Natural killer cell (primary cell): ENCODE measurements around the gene HOXD11. TPM values are rescaled to one million over a fixed set of nuclear protein-coding genes. Genes with fewer than 3 reads are reported as not detected.

ENCODE experiments used
- ATAC-seq, 3 donors: fragments of 150-1000 bp in 2 of 3; fragments of 200-7000 bp in 1 of 3; cut with Tn5 transposase; 1 replicate in 1 of 3; 2 replicates in 2 of 3; pipeline ENCODE4 v1.10.0; 2021; ENCODE audit warnings: mild to moderate bottlenecking in 2 of 3, moderate library complexity in 2 of 3
- DNase-seq, 2 donors: peaks; one replicate each; pipeline versions ENCODE4 v3.0.0 to v3.0.0-alpha.2; 2013 to 2021; ENCODE audit warnings: mixed read lengths in 1 of 2
- H3K27ac ChIP-seq: one replicate; pipeline ENCODE4 v1.5.1; 2013; ENCODE audit warnings: mild to moderate bottlenecking, low read length
- H3K27me3 ChIP-seq: one replicate; pipeline ENCODE4 v1.6.1; 2013; ENCODE audit warnings: low read length; ENCODE audit not compliant: control insufficient read depth, insufficient read depth
- H3K36me3 ChIP-seq: one replicate; pipeline ENCODE4 v1.6.1; 2013; ENCODE audit warnings: low read length; ENCODE audit not compliant: control insufficient read depth, insufficient read depth
- H3K4me1 ChIP-seq: one replicate; pipeline ENCODE4 v1.6.1; 2013; ENCODE audit warnings: low read length; ENCODE audit not compliant: control insufficient read depth, insufficient read depth
- H3K4me3 ChIP-seq: one replicate; pipeline ENCODE4 v1.5.1; 2013; ENCODE audit warnings: low read length
- H3K9me3 ChIP-seq: one replicate; pipeline ENCODE4 v1.6.1; 2013; ENCODE audit warnings: low read length; ENCODE audit not compliant: control insufficient read depth, insufficient read depth
- H3K27ac Mint-ChIP-seq, 2 donors: one replicate each; pipeline ENCODE4 v1.8.0; 2022; ENCODE audit warnings: mild to moderate bottlenecking in 2 of 2, mixed read lengths in 2 of 2, moderate library complexity in 1 of 2
- H3K27me3 Mint-ChIP-seq, 2 donors: one replicate each; pipeline ENCODE4 v1.8.0; 2022; ENCODE audit warnings: low read depth in 2 of 2, mixed read lengths in 2 of 2
- H3K36me3 Mint-ChIP-seq: one replicate; pipeline ENCODE4 v1.8.0; 2022; ENCODE audit warnings: mixed read lengths
- H3K4me1 Mint-ChIP-seq, 2 donors: one replicate each; pipeline ENCODE4 v1.8.0; 2022; ENCODE audit warnings: mixed read lengths in 2 of 2
- H3K4me3 Mint-ChIP-seq: one replicate; pipeline ENCODE4 v1.8.0; 2022; ENCODE audit warnings: mild to moderate bottlenecking, moderate library complexity, mixed read lengths
- H3K9me3 Mint-ChIP-seq, 2 donors: one replicate each; pipeline ENCODE4 v1.8.0; 2022; ENCODE audit warnings: mixed read lengths in 2 of 2
- CTCF ChIP-seq: fragments of 200-600 bp; IDR thresholded peaks from one replicate; pipeline ENCODE4 v1.8.0; 2022; ENCODE audit warnings: antibody characterized with exemption
- WGBS: methylation state at CpG from one replicate; pipeline ENCODE4 v1.1.7; 2013; ENCODE audit warnings: missing lambda C conversion rate; ENCODE audit not compliant: insufficient coverage; 5-methylcytosine and 5-hydroxymethylcytosine counted together
- intact Hi-C: fragments of 100-400 bp; cut with micrococcal nuclease; formaldehyde crosslinking; loops from one replicate; pipeline ENCODE4 v1.14.2; 2022
- total RNA-seq, 4 donors: library from RNA; stranded (reverse); fragments of 120-200 nt in 1 of 4; gene quantifications; one replicate each; pipeline versions ENCODE4 v1.2.3 to v1.2.4, GENCODE V29; 2013 to 2022

Gene HOXD11
- total RNA-seq, 3 donors from 2014 or later (not counting 1 experiment from before 2014, with no cell fraction given) = not detected

- Mint-ChIP-seq H3K4me3 (no peak overlapping the region), H3K4me1 (no peaks in the 10 kb centered on the region), H3K27ac (no peak overlapping the region), H3K27me3 (peaks cover 46 to 59% of the 10 kb centered on the region in 2 donors), H3K36me3 (no peaks in the 10 kb centered on the region), H3K9me3 (no peaks in the 10 kb centered on the region)
- WGBS = 8% methylated on average over 38 of the region's 38 CpGs
- intact Hi-C loops = no loop called here
- Histone ChIP-seq H3K9me3 (peaks cover 3% of the 10 kb centered on the region), H3K27ac (no peak overlapping the region), H3K4me3 (no peak overlapping the region), H3K4me1 (peaks cover 6% of the 10 kb centered on the region), H3K27me3 (peaks cover 49% of the 10 kb centered on the region), H3K36me3 (no peaks in the 10 kb centered on the region)
- no peak for TF ChIP-seq CTCF
- DNase-seq (no peak), ATAC-seq (no peak)
Measured at GRCh38 chr2:176067589-176068418, 39.3 kb upstream of the HOXD11 start.

GRCh38 chr2:176068419-176068832 lies 38.7 kb upstream of the HOXD11 start:
- H3K36me3 ChIP-seq = no peaks in the 10 kb centered on the region
- H3K27ac ChIP-seq = no peak overlapping the region
- no peak for TF ChIP-seq CTCF
- ATAC-seq (no peak), DNase-seq (no peak)
- H3K4me1 ChIP-seq = peaks cover 6% of the 10 kb centered on the region
- no peak overlapping the region for H3K4me3 ChIP-seq
- Mint-ChIP-seq H3K27me3 (peaks cover 48 to 64% of the 10 kb centered on the region in 2 donors), H3K27ac (no peak overlapping the region), H3K4me3 (no peak overlapping the region), H3K4me1 (no peaks in the 10 kb centered on the region), H3K9me3 (no peaks in the 10 kb centered on the region), H3K36me3 (no peaks in the 10 kb centered on the region)
- 10% methylated on average over 30 of the region's 30 CpGs for WGBS
- H3K27me3 ChIP-seq = peaks cover 50% of the 10 kb centered on the region
- intact Hi-C loops = no loop called here
- H3K9me3 ChIP-seq = peaks cover 3% of the 10 kb centered on the region

GRCh38 chr2:176071330-176072291 lies 35.5 kb upstream of the HOXD11 start:
- intact Hi-C loops = loop anchor here (5.0 kb wide), 1 partner anchor 1734 kb away; no protein-coding TSS in a partner anchor
- H3K27me3 ChIP-seq = peaks cover 62% of the 10 kb centered on the region

More at GRCh38 chr2:176071330-176072291, 35.5 kb upstream of the HOXD11 start:
- Histone ChIP-seq H3K4me1 (peaks cover 6% of the 10 kb centered on the region), H3K36me3 (no peaks in the 10 kb centered on the region), H3K27ac (no peak overlapping the region), H3K9me3 (peaks cover 7% of the 10 kb centered on the region), H3K4me3 (no peak overlapping the region)
- Mint-ChIP-seq H3K4me3 (no peak overlapping the region), H3K9me3 (peaks cover 0 to 2% of the 10 kb centered on the region in 2 donors), H3K4me1 (no peaks in the 10 kb centered on the region), H3K36me3 (peaks cover 12% of the 10 kb centered on the region), H3K27me3 (peaks cover 66 to 74% of the 10 kb centered on the region in 2 donors), H3K27ac (no peak overlapping the region)
- WGBS = 8% methylated on average over 57 of the region's 58 CpGs
- no peak for TF ChIP-seq CTCF
- no peak for ATAC-seq
- no peak for DNase-seq
